GM12875 (cell line): ENCODE measurements around the gene S100A4.
"Not testable (repeated sequence)": the region's sequence is repeated elsewhere in the genome, so short reads cannot be mapped to it uniquely, and the experiment has no call there.

ENCODE experiments used
- H3K4me3 ChIP-seq: one replicate; pipeline ENCODE4 v1.5.1; 2011; ENCODE audit warnings: low read depth, low read length, control low read depth
- TF ChIP-seq, protein P1 (sequence below): IDR thresholded peaks from 2 replicates; pipeline ENCODE4 v1.5.1; 2011; ENCODE audit warnings: low read depth, mild to moderate bottlenecking, control low read depth, inconsistent platforms, low read length, moderate library complexity, borderline replicate concordance; ENCODE audit not compliant: insufficient read depth

S100A4 gene

DNA sequence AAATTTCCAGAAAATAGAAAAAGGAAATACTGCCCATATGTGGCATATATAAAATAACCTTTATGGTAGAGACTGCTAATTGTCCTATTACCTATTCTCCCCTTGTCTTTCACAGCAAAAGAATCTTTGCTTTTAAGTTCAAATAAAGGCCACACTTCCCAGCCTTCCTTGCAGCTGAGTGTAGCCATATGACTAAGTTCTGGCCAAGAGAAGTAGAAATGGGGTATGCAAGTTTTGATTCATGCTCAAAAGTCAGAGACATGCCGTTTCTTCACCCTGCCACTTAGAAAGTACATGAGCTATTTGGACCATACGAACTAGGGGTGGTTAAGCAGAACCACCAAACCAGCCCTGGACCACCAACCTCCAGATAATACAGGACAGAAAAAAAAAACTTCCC lies 38.4 kb upstream of the S100A4 start:
- no peak overlapping the region for H3K4me3 ChIP-seq
- TF ChIP-seq, protein P1, sequence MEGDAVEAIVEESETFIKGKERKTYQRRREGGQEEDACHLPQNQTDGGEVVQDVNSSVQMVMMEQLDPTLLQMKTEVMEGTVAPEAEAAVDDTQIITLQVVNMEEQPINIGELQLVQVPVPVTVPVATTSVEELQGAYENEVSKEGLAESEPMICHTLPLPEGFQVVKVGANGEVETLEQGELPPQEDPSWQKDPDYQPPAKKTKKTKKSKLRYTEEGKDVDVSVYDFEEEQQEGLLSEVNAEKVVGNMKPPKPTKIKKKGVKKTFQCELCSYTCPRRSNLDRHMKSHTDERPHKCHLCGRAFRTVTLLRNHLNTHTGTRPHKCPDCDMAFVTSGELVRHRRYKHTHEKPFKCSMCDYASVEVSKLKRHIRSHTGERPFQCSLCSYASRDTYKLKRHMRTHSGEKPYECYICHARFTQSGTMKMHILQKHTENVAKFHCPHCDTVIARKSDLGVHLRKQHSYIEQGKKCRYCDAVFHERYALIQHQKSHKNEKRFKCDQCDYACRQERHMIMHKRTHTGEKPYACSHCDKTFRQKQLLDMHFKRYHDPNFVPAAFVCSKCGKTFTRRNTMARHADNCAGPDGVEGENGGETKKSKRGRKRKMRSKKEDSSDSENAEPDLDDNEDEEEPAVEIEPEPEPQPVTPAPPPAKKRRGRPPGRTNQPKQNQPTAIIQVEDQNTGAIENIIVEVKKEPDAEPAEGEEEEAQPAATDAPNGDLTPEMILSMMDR: no peak

DNA sequence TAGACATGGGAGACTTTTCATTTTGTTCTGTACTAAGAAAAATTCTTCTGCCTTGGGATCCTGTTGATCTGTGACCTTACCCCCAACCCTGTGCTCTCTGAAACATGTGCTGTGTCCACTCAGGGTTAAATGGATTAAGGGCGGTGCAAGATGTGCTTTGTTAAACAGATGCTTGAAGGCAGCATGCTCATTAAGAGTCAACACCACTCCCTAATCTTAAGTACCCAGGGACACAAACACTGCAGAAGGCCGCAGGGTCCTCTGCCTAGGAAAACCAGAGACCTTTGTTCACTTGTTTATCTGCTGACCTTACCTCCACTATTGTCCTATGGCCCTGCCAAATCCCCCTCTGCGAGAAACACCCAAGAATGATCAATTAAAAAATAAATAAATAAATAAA lies 37.9 kb upstream of the S100A4 start:
- H3K4me3 ChIP-seq: not testable (repeated sequence)

DNA sequence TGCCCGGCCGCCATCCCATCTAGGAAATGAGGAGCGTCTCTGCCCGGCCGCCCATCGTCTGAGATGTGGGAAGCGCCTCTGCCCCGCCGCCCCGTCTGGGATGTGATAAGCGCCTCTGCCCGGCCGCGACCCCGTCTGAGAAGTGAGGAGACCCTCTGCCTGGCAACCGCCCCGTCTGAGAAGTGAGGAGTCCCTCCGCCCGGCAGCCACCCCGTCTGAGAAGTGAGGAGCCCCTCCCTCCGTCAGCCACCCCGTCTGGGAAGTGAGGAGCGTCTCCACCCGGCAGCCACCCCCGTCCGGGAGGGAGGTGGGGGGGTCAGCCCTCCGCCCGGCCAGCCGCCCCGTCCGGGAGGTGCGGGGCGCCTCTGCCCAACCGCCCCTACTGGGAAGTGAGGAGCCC lies 37.2 kb upstream of the S100A4 start:
- not testable (repeated sequence) for H3K4me3 ChIP-seq

DNA sequence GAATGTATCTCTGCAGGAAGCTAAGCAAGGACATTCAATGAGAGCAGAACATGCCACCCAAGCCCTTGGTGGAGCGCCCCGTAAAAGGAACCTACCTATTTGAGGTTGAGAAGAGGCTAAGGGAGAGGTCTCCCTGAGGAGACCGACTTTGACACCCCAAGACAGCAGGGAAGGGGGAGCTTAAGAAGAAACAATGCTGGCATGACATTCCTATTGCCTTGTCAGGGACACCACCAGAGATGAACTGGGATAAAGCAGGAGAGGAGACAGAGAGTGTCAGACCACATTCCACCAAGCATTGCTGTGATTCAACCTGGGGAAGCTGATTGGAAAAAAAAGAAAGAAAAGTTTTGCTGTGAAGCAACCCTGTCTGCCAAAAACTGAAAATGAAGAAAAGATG lies 33.3 kb upstream of the S100A4 start:
- TF ChIP-seq, protein P1: no peak

DNA sequence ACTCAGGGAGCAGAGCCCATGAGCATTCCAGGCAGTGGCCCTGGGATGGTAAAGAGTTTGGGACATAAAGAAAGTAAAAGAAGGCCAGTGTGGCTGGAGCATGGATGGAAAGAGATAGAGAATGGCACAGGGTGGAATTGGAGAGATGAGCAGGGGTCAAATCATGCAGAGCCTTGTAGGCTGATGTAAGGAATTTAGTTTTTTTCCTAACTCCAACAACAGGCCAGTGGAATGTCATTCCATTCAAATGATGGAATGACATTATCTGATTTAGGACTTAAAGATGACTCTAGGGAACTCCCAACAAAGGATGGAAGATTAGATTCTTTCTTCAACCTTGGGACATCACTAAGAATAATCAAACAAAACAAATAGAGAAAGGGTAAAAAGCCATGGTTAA lies 32.9 kb upstream of the S100A4 start:
- H3K4me3 ChIP-seq: no peak overlapping the region
- TF ChIP-seq, protein P1: no peak

More for the DNA sequence above, 33.3 kb upstream of the S100A4 start:
- no peak overlapping the region for H3K4me3 ChIP-seq

DNA sequence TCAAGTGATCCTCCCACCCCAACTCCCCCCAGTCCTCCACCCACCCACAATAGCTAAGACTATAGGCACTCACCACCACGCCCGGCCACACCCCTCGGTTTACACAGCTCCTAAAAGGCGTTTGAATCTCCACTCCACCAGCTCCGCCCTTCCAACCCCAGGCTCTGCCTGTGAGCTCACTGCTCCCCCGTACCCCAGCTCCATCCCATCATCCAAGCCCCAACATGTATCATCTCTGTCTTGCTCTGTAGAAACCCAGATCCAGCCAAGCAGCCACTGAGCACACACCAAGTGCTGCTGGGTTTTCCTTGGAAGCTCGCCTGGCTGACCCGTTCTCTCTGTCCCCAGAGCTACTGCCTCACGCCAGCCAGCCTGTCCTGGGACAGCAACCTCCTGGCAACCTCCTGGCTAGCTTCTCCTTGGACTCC lies 32.0 kb upstream of the S100A4 start:
- H3K4me3 ChIP-seq: no peak overlapping the region
- TF ChIP-seq, protein P1: no peak

DNA sequence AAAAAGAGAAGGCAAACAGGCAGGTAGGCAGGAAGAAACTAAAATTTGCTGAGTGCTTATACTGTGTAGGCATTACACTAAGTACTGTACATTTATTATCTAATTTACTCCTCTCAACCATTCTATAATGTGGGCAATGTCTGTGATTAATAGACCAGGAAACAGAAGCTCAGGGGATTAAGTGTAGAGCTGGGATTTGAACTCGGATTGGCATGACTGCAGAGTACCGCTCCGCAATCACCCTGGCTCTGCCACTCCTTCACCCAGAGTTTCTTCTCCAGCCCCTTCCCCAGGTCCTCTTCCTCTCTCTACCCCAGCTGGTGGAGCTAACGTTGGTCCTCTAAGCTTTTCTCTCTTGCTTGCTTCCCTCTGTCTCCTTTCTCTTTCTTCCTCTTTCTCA lies 31.5 kb upstream of the S100A4 start:
- TF ChIP-seq, protein P1: no peak
- H3K4me3 ChIP-seq: no peak overlapping the region

DNA sequence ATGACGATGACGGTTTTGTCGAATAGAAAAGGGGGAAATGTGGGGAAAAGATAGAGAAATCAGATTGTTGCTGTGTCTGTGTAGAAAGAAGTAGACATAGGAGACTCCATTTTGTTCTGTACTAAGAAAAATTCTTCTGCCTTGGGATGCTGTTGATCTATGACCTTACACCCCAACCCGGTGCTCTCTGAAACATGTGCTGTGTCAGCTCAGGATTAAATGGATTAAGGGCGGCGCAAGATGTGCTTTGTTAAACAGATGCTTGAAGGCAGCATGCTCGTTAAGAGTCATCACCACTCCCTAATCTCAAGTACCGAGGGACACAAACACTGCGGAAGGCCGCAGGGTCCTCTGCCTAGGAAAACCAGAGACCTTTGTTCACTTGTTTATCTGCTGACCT lies 29.9 kb upstream of the S100A4 start:
- not testable (repeated sequence) for H3K4me3 ChIP-seq

DNA sequence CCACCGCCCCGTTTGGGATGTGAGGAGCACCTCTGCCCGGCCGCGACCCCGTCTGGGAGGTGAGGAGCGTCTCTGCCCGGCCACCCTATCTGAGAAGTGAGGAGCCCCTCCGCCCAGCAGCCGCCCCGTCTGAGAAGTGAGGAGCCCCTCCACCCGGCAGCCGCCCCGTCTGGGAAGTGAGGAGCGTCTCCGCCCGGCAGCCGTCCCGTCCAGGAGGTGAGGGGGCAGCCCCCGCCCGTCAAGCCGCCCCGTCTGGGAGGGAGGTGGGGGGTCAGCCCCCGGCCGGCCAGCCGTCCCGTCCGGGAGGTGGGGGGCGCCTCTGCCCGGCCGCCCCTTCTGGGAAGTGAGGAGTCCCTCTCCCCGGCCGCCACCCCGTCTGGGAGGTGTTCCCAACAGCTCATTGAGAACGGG lies 29.5 kb upstream of the S100A4 start:
- H3K4me3 ChIP-seq: not testable (repeated sequence)

DNA sequence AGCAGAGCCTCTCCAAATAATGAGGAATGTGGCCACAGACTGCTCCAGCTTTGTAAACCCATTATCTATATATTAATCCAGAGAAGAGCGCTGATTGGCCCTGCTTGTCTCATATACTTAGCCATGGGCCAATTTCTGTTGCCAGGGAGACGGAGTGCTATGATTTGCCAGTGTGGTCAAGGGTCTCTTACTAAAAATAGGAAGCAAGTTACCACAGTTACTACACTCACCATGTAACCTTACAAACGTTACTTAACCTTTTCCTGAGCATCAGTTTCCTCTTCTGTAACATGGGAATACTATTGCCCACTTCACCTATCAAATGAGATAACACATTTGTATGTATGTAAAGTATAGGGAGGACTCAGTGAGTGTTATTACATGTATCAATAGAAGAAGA lies 27.7 kb upstream of the S100A4 start:
- TF ChIP-seq, protein P1: no peak
- H3K4me3 ChIP-seq: no peak overlapping the region
